Activated naive CD8-positive, alpha-beta T cell treated with anti-CD3 and anti-CD28 coated beads, Interleukin-2, amount 50 U/mL, for 24 hours (primary cell): ENCODE results near the gene WDR93.
"Not testable (repeated sequence)": the region's sequence is repeated elsewhere in the genome, so short reads cannot be mapped to it uniquely, and the experiment has no call there.

Experiments used
- ATAC-seq: fragments of 150-1000 bp; cut with Tn5 transposase; one replicate; pipeline ENCODE4 v1.10.0; 2021
- DNase-seq: peaks from one replicate; pipeline ENCODE4 v3.0.0; 2021
- H3K27ac Mint-ChIP-seq: one replicate; pipeline ENCODE4 v1.8.0; 2021; ENCODE audit warnings: mild to moderate bottlenecking, mixed read lengths
- H3K27me3 Mint-ChIP-seq: one replicate; pipeline ENCODE4 v1.8.0; 2021; ENCODE audit warnings: mixed read lengths
- H3K36me3 Mint-ChIP-seq: one replicate; pipeline ENCODE4 v1.8.0; 2021; ENCODE audit warnings: low read depth, mixed read lengths
- H3K4me1 Mint-ChIP-seq: one replicate; pipeline ENCODE4 v1.8.0; 2021; ENCODE audit warnings: mixed read lengths
- H3K4me3 Mint-ChIP-seq: one replicate; pipeline ENCODE4 v1.8.0; 2021; ENCODE audit warnings: mild to moderate bottlenecking, moderate library complexity, mixed read lengths
- H3K9me3 Mint-ChIP-seq: one replicate; pipeline ENCODE4 v1.8.0; 2021; ENCODE audit warnings: mixed read lengths

Gene WDR93

GRCh38 chr15:89776274-89777072 lies 85.9 kb downstream of the WDR93 start, which contains the start of gene MESP2:
MESP2 (plus strand) TSS chr15:89776332; CDS start chr15:89776358, 26 bp downstream.
- Mint-ChIP-seq H3K9me3 (no peaks in the 10 kb centered on the region), H3K4me3 (peak within 1 kb of the TSS; percentile 61), H3K36me3 (no peaks in the 10 kb centered on the region), H3K27me3 (peaks cover 29% of the 10 kb centered on the region), H3K27ac (no peak within 1 kb of the TSS), H3K4me1 (peaks cover 7% of the 10 kb centered on the region)
- DNase-seq (peak; percentile 64), ATAC-seq (peak; percentile 48)

DNA sequence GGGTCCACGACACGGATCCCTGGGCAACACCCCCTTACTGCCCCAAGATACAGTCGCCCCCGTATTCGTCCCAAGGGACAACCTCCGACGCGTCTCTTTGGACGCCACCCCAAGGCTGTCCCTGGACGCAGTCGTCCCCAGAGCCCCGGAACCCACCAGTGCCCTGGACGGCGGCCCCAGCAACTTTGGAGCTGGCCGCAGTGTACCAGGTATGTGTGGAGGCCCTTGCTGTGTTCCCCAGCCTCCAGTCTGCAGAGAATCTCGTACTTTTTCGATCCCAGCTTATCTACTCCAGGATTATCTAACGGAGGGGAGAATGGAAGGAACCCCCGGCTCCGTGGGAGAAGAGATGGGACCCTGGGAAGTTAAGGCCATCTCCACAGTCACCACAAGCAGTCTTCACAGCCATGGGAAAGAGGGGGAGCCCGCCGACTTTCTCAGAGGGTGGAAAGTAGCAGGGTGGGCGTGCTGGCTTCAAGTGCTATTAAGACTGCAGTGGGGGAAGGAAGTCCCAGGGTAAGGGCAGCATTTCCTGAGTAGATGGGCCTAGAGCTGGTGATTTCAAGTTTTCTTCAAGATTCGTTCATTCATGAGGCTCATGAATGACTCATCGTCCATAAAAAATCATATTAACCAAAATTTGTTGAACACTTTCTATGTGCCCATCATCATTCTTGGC lies 86.6 kb downstream of the WDR93 start:
- ATAC-seq (no peak), DNase-seq (no peak)
- no peaks in the 10 kb centered on the region for H3K9me3 Mint-ChIP-seq
- H3K27ac Mint-ChIP-seq: no peak overlapping the region
- peaks cover 9% of the 10 kb centered on the region for H3K4me1 Mint-ChIP-seq
- peaks cover 29% of the 10 kb centered on the region for H3K27me3 Mint-ChIP-seq
- no peaks in the 10 kb centered on the region for H3K36me3 Mint-ChIP-seq
- peak overlapping the region; percentile 8 for H3K4me3 Mint-ChIP-seq

DNA sequence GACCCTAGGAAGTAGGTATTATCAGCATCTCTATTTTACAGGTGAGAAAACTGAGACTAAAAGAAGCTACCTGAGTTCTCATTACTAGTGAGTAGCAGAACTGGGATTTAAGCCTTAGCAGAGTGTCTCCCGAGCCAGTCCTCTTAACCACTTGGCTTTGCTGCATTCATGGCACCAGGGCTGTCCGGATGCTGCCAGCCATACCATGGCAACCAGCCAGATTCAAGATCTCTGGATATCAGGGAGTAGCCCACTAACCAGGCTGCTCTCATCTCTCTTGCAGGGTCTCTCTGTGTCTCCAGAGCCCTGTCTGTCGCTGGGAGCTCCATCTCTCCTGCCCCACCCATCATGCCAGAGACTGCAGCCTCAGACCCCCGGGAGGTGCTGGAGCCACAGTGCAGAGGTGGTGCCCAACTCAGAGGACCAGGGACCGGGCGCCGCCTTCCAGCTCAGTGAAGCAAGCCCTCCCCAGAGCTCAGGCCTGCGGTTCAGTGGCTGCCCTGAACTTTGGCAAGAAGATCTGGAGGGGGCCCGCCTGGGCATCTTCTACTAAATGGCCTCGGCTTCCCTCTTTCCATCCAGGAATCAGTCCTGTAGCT lies 87.3 kb downstream of the WDR93 start:
- H3K4me1 Mint-ChIP-seq: peaks cover 12% of the 10 kb centered on the region

DNA sequence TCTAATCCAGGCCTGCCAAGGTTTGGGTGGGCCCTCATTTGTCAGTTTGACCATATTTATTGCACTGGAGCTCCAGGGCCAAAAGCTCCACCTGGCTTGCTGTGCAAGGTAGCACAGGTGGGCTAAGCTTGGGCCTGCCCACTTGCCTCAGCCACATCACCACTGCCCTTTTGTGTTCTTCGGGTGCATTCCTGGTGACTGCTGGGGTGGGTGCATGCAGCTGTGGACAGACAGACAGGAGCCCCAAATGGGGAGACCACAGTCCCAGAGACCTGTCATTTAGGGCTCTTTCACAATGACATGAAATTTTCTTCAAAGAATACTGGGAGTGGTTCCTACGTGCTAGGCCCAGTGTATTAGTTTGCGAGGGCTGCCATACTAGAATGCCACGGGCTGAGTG lies 88.2 kb downstream of the WDR93 start:
- Mint-ChIP-seq H3K27ac (no peak overlapping the region), H3K4me1 (peaks cover 12% of the 10 kb centered on the region), H3K4me3 (no peak overlapping the region), H3K27me3 (peaks cover 29% of the 10 kb centered on the region), H3K36me3 (no peaks in the 10 kb centered on the region), H3K9me3 (no peaks in the 10 kb centered on the region)
- DNase-seq (no peak), ATAC-seq (no peak)

More for the DNA sequence above, 87.3 kb downstream of the WDR93 start:
- H3K27me3 Mint-ChIP-seq: peaks cover 29% of the 10 kb centered on the region
- H3K36me3 Mint-ChIP-seq: no peaks in the 10 kb centered on the region
- ATAC-seq: no peak
- H3K9me3 Mint-ChIP-seq: no peaks in the 10 kb centered on the region
- no peak overlapping the region for H3K27ac Mint-ChIP-seq
- no peak for DNase-seq
- H3K4me3 Mint-ChIP-seq: no peak overlapping the region

DNA sequence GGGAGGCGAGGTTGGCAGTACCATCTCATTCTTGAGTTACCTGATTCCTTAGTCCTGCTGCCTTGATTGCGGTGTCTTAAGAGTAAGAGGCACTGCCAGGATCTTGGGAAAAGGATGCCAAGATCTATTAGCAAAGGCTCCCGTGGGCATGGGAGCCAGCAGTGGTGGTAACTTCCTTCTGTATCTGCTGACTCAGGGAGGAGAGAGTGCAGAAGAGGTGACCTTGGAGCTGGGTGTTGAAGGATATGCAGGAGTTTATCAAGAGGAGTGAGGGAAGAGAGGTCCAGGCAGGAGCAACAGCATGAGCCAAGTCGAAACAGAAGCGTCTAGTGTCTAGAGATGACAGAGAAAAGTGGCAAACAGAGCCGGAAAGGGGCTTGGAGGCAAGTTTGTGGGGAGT lies 90.0 kb downstream of the WDR93 start:
- no peak for DNase-seq
- Mint-ChIP-seq H3K27me3 (peaks cover 29% of the 10 kb centered on the region), H3K9me3 (no peaks in the 10 kb centered on the region), H3K4me3 (no peak overlapping the region), H3K36me3 (no peaks in the 10 kb centered on the region), H3K27ac (no peak overlapping the region), H3K4me1 (peaks cover 12% of the 10 kb centered on the region)
- no peak for ATAC-seq

DNA sequence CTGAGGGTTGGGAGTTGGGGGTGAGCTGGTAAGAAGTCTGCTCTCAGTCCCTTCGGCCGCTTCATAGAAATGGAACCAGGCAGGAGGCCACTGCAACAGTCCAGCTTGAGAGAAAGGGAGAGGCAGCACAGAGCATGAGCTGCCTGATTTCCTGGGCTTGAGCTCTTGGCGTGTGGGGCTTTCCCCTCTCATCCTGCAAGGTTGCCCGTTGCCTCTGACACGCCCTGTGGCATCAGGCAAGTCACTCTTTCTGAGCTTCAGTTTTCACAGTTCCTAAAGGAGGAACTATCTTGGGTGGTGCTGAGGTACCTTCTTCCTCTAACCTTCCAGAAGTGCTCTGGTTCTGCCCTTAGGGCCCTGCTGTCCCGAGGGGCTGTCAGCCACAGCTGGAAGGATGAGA lies 90.4 kb downstream of the WDR93 start:
- H3K27ac Mint-ChIP-seq: no peak overlapping the region
- H3K4me1 Mint-ChIP-seq: peaks cover 12% of the 10 kb centered on the region
- H3K36me3 Mint-ChIP-seq: no peaks in the 10 kb centered on the region
- no peaks in the 10 kb centered on the region for H3K9me3 Mint-ChIP-seq
- H3K4me3 Mint-ChIP-seq: no peak overlapping the region
- H3K27me3 Mint-ChIP-seq: peaks cover 29% of the 10 kb centered on the region
- DNase-seq (peak; percentile 26), ATAC-seq (peak; percentile 55)

DNA sequence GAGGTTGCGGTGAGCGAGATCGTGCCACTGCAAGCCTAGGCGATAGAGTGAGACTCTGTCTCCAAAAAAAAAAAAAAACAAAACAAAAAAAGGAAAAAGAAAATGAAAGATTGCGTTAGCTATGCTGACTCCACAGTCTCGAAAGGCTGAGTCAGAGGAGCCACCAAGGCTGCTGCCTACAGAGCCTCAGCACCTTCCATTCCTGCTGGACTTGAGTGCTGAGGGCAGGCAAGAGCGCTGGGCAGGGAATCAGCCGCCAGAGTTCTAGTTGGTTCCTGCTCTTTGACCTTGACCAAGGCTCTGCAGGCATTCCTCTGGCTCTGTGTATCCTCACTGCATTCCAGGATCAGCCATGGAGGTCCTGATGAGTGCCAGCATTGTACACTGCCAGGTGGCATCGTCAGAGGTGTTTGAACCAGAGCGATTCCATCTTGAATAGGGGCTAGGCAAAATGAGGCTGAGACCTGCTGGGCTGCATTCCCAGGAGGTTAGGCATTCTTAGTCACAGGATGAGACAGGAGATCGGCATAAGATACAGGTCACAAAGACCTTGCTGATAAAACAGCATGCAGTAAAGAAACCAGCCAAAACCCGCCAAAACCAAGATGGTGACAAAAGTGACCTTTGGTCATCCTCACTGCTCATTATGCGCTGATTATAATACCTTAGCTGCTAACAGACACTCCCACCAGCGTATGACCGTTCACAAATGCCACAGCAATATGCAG lies 91.4 kb downstream of the WDR93 start:
- Mint-ChIP-seq H3K9me3 (no peaks in the 10 kb centered on the region), H3K27me3 (peaks cover 26% of the 10 kb centered on the region), H3K36me3 (no peaks in the 10 kb centered on the region), H3K4me3 (no peak overlapping the region), H3K27ac (no peak overlapping the region), H3K4me1 (peaks cover 12% of the 10 kb centered on the region)
- no peak for DNase-seq
- no peak for ATAC-seq

- not testable (repeated sequence) for H3K4me3 Mint-ChIP-seq, H3K36me3 Mint-ChIP-seq, H3K9me3 Mint-ChIP-seq, ATAC-seq, DNase-seq, H3K27ac Mint-ChIP-seq
- H3K4me1 Mint-ChIP-seq: peaks cover 12% of the 10 kb centered on the region
- H3K27me3 Mint-ChIP-seq: peaks cover 21% of the 10 kb centered on the region
These were observed 92.0 kb downstream of the WDR93 start for GRCh38 chr15:89782619-89782950.

DNA sequence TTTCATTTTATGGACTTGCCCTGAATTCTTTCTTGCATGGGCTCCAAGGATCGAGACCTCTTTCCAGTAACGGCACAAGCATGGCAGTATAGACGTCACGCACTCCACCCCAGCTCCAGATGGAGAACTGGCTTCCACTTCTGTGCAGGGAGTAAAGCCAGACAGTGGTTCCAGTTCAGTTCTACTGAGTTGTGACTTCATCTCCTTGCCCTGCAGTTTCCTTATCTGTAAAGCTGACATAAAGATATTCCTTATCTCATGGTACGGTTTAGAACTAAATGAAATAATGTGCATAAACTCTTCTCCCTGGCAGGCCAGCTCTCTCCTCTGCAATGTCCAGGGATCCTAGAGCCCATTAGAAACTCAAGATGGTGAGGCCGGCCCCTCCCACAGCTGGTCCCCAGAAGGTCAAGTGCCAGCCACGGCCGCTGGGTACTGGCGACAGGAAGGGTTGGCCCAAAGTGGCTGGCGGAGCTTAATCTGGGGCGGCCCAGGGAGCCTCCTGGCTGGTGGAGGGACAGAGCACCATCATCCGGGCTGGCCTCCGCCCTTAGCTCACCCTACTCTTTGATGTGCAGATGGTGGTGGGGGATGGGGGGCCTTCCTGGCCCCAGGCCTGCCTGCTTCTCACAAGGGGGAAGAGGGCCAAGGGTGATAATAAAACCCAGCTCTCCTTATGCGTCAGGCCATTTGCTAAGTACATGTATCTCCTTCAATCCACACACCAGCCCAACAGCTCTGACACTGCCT lies 92.7 kb downstream of the WDR93 start:
- H3K4me3 Mint-ChIP-seq: no peak overlapping the region
- H3K9me3 Mint-ChIP-seq: peaks cover 8% of the 10 kb centered on the region
- no peaks in the 10 kb centered on the region for H3K36me3 Mint-ChIP-seq
- peaks cover 16% of the 10 kb centered on the region for H3K27me3 Mint-ChIP-seq
- ATAC-seq (no peak), DNase-seq (no peak)
- H3K27ac Mint-ChIP-seq: no peak overlapping the region
- peaks cover 12% of the 10 kb centered on the region for H3K4me1 Mint-ChIP-seq

- Mint-ChIP-seq H3K27ac (no peak overlapping the region), H3K36me3 (no peaks in the 10 kb centered on the region), H3K9me3 (peaks cover 9% of the 10 kb centered on the region), H3K27me3 (peaks cover 10% of the 10 kb centered on the region), H3K4me3 (no peak overlapping the region), H3K4me1 (peaks cover 12% of the 10 kb centered on the region)
- DNase-seq: no peak
- ATAC-seq: no peak
These were observed 93.5 kb downstream of the WDR93 start for GRCh38 chr15:89783861-89784685.

GRCh38 chr15:89784686-89784960 lies 94.0 kb downstream of the WDR93 start:
- Mint-ChIP-seq H3K4me3 (no peak overlapping the region), H3K9me3 (peaks cover 9% of the 10 kb centered on the region), H3K36me3 (no peaks in the 10 kb centered on the region), H3K4me1 (peaks cover 12% of the 10 kb centered on the region), H3K27ac (no peak overlapping the region), H3K27me3 (peaks cover 7% of the 10 kb centered on the region)
- DNase-seq (no peak), ATAC-seq (no peak)

GRCh38 chr15:89785064-89785773 lies 94.6 kb downstream of the WDR93 start:
- H3K36me3 Mint-ChIP-seq: no peaks in the 10 kb centered on the region
- peaks cover 9% of the 10 kb centered on the region for H3K9me3 Mint-ChIP-seq
- H3K27me3 Mint-ChIP-seq: peaks cover 7% of the 10 kb centered on the region
- ATAC-seq (no peak), DNase-seq (no peak)
- H3K4me1 Mint-ChIP-seq: peaks cover 12% of the 10 kb centered on the region
- no peak overlapping the region for H3K27ac Mint-ChIP-seq
- no peak overlapping the region for H3K4me3 Mint-ChIP-seq

GRCh38 chr15:89785774-89786140 lies 95.1 kb downstream of the WDR93 start:
- Mint-ChIP-seq H3K9me3 (peaks cover 9% of the 10 kb centered on the region), H3K27ac (no peak overlapping the region), H3K4me1 (peaks cover 10% of the 10 kb centered on the region), H3K27me3 (peaks cover 3% of the 10 kb centered on the region), H3K36me3 (no peaks in the 10 kb centered on the region), H3K4me3 (no peak overlapping the region)
- DNase-seq: no peak
- ATAC-seq: no peak
